ENCODE results near the gene FAM227A. TPM values are rescaled to one million over a fixed set of nuclear protein-coding genes. Genes with fewer than 3 reads are reported as not detected.

FAM227A gene
- total and polyA plus RNA-seq, 2 of the 8 experiments (the other 6 are each of a cell fraction or from before 2014, with no cell fraction given) = 2.1 to 3.9 TPM

DNA sequence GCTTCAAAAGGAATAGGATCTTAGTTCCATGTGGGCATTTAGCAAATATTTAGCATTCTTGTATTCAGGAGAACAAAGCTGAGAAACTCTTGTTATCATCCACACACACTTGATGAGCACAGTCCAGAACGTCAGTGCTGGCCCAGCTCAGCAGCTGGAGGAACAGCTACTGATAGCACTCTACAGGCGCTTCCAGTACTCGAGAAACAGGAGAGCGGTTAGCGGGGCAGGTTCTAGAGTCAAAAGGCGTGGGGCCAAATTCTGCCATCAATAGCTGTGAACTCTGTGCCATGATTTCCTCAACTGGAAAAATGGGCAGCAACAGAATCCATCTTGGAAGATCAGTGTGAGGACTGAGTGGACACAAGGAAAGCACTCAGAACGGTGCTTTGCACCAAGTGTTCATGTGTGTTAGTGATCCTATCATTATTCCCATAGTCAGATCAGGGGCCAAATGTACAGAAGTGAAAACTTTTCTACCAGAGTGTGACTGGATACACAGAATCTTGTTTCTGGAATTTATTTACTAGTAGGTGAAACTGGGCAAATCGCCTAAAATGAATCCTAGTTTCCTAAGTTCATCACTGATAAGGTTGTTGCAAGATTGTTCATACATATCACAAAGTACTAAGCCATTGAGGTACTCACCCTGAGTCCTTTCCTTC, 41.4 kb upstream of the FAM227A start:
- Histone ChIP-seq H2BK15ac (ENCODE audit: low read length) (no peak overlapping the region), H4K91ac (replicated peaks; ENCODE audit: insufficient read length, low read length) (no peak overlapping the region), H3K4me2 (ENCODE audit: insufficient read depth in 1 of 2, low read depth in 2 of 2, low read length in 2 of 2) (0 out of 4 replicates have a peak overlapping the region, but pooled peaks of 1 of the 2 experiments have one; percentile 24), H2BK12ac (ENCODE audit: low read depth, low read length) (no peak overlapping the region), H2BK5ac (ENCODE audit: low read depth, low read length) (no peak overlapping the region), H3K27me3 (replicated peaks in 1 of 4; ENCODE audit: control insufficient read depth in 3 of 4, extremely low read depth in 1 of 4, insufficient read depth in 3 of 4, low read length in 3 of 4) (no peaks in the 10 kb centered on the region), H2AK5ac (ENCODE audit: low read depth, low read length) (no peak overlapping the region), H3K36me3 (ENCODE audit: control insufficient read depth in 2 of 4, insufficient read depth in 4 of 4, low read length in 3 of 4) (no peaks in the 10 kb centered on the region; a peak in 2 of 8 replicates), H2BK120ac (replicated peaks; ENCODE audit: low read depth, low read length) (no peak overlapping the region), H3K79me1 (ENCODE audit: low read depth, low read length) (peaks cover 7% of the 10 kb centered on the region; the same call in 1 of the 2 replicates), H4K20me1 (replicated peaks in 1 of 2; ENCODE audit: control insufficient read depth in 1 of 2, insufficient read depth in 2 of 2, low read length in 2 of 2) (peaks cover 0 to 6% of the 10 kb centered on the region in 2 experiments), H2BK20ac (ENCODE audit: low read length) (no peak overlapping the region), H4K8ac (ENCODE audit: extremely low read depth, insufficient read depth, low read length) (no peak overlapping the region), H3K9me3 (ENCODE audit: insufficient read depth in 2 of 2, low read depth in 1 of 2, low read length in 1 of 2) (no peaks in the 10 kb centered on the region), H3K4me1 (replicated peaks in 1 of 4; ENCODE audit: control insufficient read depth in 3 of 4, insufficient read depth in 4 of 4, low read length in 3 of 4) (peaks cover 3 to 11% (median 7%) of the 10 kb centered on the region in 4 experiments; a peak in 6 of 7 replicates), H3K18ac (ENCODE audit: extremely low read depth, low read length) (no peak overlapping the region), H4K5ac (ENCODE audit: insufficient read length, low read depth, low read length) (no peak overlapping the region), H2AFZ (ENCODE audit: low read length) (no peak overlapping the region), H3K23ac (ENCODE audit: insufficient read length) (no peak overlapping the region), H3K23me2 (ENCODE audit: low read depth, low read length) (peaks cover 10% of the 10 kb centered on the region), H3K56ac (replicated peaks; ENCODE audit: insufficient read length, low read depth, low read length) (no peak overlapping the region), H3K27ac (ENCODE audit: low read depth, low read length) (no peak overlapping the region), H3K9ac (replicated peaks in 1 of 4; ENCODE audit: extremely low read depth in 1 of 4, low read depth in 3 of 4, low read length in 3 of 4) (no peak overlapping the region; a peak in 2 of 7 replicates), H3K14ac (ENCODE audit: insufficient read length) (no peak overlapping the region), H3K4me3 (ENCODE audit: extremely low read depth in 1 of 4, insufficient read depth in 2 of 4, low read depth in 3 of 4, low read length in 4 of 4) (0 out of 8 replicates have a peak overlapping the region, but pooled peaks of 1 of the 4 experiments have one; percentile 100), H3K79me2 (ENCODE audit: control insufficient read depth in 1 of 2, insufficient read depth in 2 of 2, low read length in 2 of 2) (peaks cover 0 to 38% of the 10 kb centered on the region in 2 experiments; a peak in 2 of 4 replicates), H3K4ac (replicated peaks; ENCODE audit: insufficient read length, low read depth, low read length) (no peak overlapping the region)
- 92% methylated on average over 8 of the region's 8 CpGs; no CpG with 5 or more reads in 1 of the 2 experiments for WGBS, 2 experiments (ENCODE audit: extremely low coverage in 1 of 2, insufficient coverage in 1 of 2, insufficient read length in 1 of 2, insufficient replicate concordance in 2 of 2, low coverage in 1 of 2, low lambda C conversion rate in 2 of 2, missing lambda C conversion rate in 1 of 2)
- DNase-seq (ENCODE audit: low read depth in 1 of 2, low spot score in 2 of 2) = no peak
- TF ChIP-seq ASH2L (IDR thresholded peaks at IDR 0.05; ENCODE audit: low read length) = no peak
- ChIA-PET CTCF (ENCODE audit: partially characterized antibody) (interaction anchor here (0.9 to 1.5 kb wide), 5 partner anchors 9 to 195 kb away, joined by 3 to 4 read pairs (median 3); partner anchors contain the start of gene TOMM22), POLR2A (ENCODE audit: partially characterized antibody) (interaction anchor here (0.7 to 13.1 kb wide), 5 partner anchors 8 to 15 kb away, joined by 3 to 123 read pairs (median 7); partner anchors contain the start of genes GTPBP1 and TOMM22)
- no peak for FAIRE-seq
